ENCODE measurements around the gene VOPP1. TPM values are rescaled to one million over a fixed set of nuclear protein-coding genes. Genes with fewer than 3 reads are reported as not detected.

VOPP1 gene
- total and polyA plus RNA-seq, 2 of the 13 experiments (the other 11 are each of a cell fraction or from before 2014, with no cell fraction given), result 21.8 to 55.3 TPM

- Histone ChIP-seq H3K4me2 (ENCODE audit: low read depth, low read length) (no peak overlapping the region), H3K4me3 (replicated peaks in 1 of 3; ENCODE audit: insufficient read depth in 1 of 3, low read depth in 2 of 3, low read length in 3 of 3) (no peak overlapping the region), H3K79me2 (ENCODE audit: insufficient read depth, low read length) (peaks cover 75% of the 10 kb centered on the region), H3K27me3 (ENCODE audit: control insufficient read depth in 1 of 2, insufficient read depth in 2 of 2, low read length in 2 of 2) (no peaks in the 10 kb centered on the region), H3K9me3 (ENCODE audit: low read length) (no peaks in the 10 kb centered on the region), H3K27ac (ENCODE audit: extremely low read length, insufficient read depth, low read length) (no peak overlapping the region), H3K9ac (ENCODE audit: insufficient read depth, low read depth, low read length) (no peak overlapping the region), H3K4me1 (ENCODE audit: insufficient read depth, low read length) (peaks cover 31% of the 10 kb centered on the region), H2AFZ (ENCODE audit: low read length) (no peak overlapping the region), H3K36me3 (replicated peaks in 1 of 2; ENCODE audit: control insufficient read depth in 1 of 2, insufficient read depth in 2 of 2, low read length in 2 of 2) (peaks cover 0 to 4% of the 10 kb centered on the region in 2 experiments; a peak in 1 of 5 replicates), H4K20me1 (ENCODE audit: insufficient read depth, low read length) (0 out of 2 replicates have a peak, but pooled peaks cover 2% of the 10 kb centered on the region)
- CTCF ChIA-PET (ENCODE audit: low intra/inter-chr PET ratio, low total read pairs), result no interaction called here
- BruUV-seq (replicated peaks), result no TSS peak
- FAIRE-seq (no peak), ATAC-seq (no peak; the same call in 2 of the 3 replicates), DNase-seq (ENCODE audit: low spot score) (peak; percentile 39)
- WGBS (ENCODE audit: low lambda C conversion rate), result 72% methylated on average over 5 of the region's 5 CpGs
- POLR2A ChIA-PET, result no interaction called here
- intact Hi-C loops (cut with micrococcal nuclease; ENCODE audit: unreplicated experiment), result no loop called here
- in situ Hi-C loops (cut with HindIII; ENCODE audit: extremely low pct_ligation_motif_present, low pct_unique_long_range_greater_than_20kb), result no loop called here
- TF ChIP-seq ZBTB38 (CRISPR knock-in tag; IDR thresholded peaks at IDR 0.05) (peak; percentile 46; the same call in 1 of the 2 replicates), ZNF430 (CRISPR knock-in tag; IDR thresholded peaks at IDR 0.05) (no peak), HIC2 (CRISPR knock-in tag; IDR thresholded peaks at IDR 0.05; ENCODE audit: low read depth) (peak; percentile 36; the same call in 1 of the 2 replicates), MAFK (conservative IDR thresholded peaks at IDR 0.05 in 1 of 2, IDR thresholded peaks at IDR 0.05 in 1 of 2; ENCODE audit: low read length in 2 of 2) (peak; percentile 37 to 73), KLF16 (CRISPR knock-in tag; IDR thresholded peaks at IDR 0.05) (no peak), FOSL2 (CRISPR knock-in tag; IDR thresholded peaks at IDR 0.05) (peak; percentile 81), ZNF644 (CRISPR knock-in tag; IDR thresholded peaks at IDR 0.05; ENCODE audit: low read depth) (0 out of 2 replicates have a peak, but pooled peaks have one; percentile 8), THAP7 (CRISPR knock-in tag; IDR thresholded peaks at IDR 0.05) (no peak), ZNF589 (CRISPR knock-in tag; conservative IDR thresholded peaks at IDR 0.05) (no peak), ZNF496 (CRISPR knock-in tag; IDR thresholded peaks at IDR 0.05; ENCODE audit: insufficient replicate concordance) (no peak), NFE2 (CRISPR knock-in tag; IDR thresholded peaks at IDR 0.05) (peak; percentile 71; the same call in 1 of the 2 replicates), ZNF414 (CRISPR knock-in tag; IDR thresholded peaks at IDR 0.05) (no peak), ONECUT2 (CRISPR knock-in tag; IDR thresholded peaks at IDR 0.05) (no peak), NFE2L2 (IDR thresholded peaks at IDR 0.05; ENCODE audit: low read length) (peak; percentile 83), ZNF605 (CRISPR knock-in tag; IDR thresholded peaks at IDR 0.05) (no peak), MAFF (IDR thresholded peaks at IDR 0.05; ENCODE audit: low read depth, low read length) (0 out of 2 replicates have a peak, but pooled peaks have one; percentile 40), ZNF138 (CRISPR knock-in tag; IDR thresholded peaks at IDR 0.05; ENCODE audit: low read depth) (no peak)
- TF ChIP-seq, protein P1, sequence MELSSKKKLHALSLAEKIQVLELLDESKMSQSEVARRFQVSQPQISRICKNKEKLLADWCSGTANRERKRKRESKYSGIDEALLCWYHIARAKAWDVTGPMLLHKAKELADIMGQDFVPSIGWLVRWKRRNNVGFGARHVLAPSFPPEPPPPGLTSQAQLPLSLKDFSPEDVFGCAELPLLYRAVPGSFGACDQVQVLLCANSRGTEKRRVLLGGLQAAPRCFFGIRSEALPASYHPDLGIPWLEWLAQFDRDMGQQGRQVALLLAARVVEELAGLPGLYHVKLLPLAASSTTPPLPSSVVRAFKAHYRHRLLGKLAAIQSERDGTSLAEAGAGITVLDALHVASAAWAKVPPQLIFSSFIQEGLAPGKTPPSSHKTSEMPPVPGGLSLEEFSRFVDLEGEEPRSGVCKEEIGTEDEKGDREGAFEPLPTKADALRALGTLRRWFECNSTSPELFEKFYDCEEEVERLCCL (CRISPR knock-in tag; IDR thresholded peaks at IDR 0.05; ENCODE audit: borderline replicate concordance), result no peak
- TF ChIP-seq, protein P2, sequence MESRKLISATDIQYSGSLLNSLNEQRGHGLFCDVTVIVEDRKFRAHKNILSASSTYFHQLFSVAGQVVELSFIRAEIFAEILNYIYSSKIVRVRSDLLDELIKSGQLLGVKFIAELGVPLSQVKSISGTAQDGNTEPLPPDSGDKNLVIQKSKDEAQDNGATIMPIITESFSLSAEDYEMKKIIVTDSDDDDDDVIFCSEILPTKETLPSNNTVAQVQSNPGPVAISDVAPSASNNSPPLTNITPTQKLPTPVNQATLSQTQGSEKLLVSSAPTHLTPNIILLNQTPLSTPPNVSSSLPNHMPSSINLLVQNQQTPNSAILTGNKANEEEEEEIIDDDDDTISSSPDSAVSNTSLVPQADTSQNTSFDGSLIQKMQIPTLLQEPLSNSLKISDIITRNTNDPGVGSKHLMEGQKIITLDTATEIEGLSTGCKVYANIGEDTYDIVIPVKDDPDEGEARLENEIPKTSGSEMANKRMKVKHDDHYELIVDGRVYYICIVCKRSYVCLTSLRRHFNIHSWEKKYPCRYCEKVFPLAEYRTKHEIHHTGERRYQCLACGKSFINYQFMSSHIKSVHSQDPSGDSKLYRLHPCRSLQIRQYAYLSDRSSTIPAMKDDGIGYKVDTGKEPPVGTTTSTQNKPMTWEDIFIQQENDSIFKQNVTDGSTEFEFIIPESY (CRISPR knock-in tag; IDR thresholded peaks at IDR 0.05), result no peak
These were observed 25.5 kb downstream of the VOPP1 start for GRCh38 chr7:55546814-55547213.

All from HepG2 (cell line).